Measurements from ENCODE around the gene WDR37.
A peak's percentile ranks its signal among the peaks of the same experiment; 100 is the strongest.

Gene WDR37

DNA sequence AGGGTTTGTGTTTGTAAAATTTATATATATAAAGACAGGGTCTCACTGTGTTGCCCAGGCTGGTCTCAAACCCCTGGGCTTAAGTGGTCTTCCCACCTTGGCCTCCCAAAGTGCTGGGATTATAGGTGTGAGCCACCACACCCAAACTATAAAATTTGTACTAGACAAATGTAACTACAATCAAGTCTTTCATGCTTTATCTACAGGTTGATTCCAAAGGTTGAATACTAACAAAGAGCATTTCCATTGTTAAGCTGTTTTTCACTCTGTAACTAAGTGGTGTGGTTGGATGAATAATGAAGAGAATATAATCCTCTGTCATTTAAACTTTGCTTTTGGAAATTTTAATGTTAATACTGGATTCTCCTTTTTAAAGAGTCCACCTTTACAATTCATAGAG is 22.5 kb downstream of the WDR37 start:
- DNase-seq = no peak

DNA sequence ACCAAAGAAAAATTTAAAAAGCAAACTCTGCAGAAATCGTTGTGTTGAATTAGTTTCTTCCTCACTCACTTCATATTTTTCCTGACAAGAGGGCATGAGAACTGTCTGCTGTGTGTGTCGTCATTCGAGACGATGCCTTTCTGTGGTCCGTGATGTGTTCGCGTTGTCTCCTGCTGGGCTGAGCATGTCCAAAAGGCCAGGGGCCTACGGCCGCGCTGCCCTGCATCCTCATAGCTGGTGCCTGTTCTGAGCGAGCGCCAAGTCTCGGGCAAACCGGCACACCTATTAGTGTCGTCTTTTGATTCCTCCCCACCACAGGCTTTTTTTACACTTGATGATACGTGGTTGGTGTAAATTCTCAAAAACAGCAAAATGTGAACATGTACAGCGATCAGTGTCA is 27.4 kb downstream of the WDR37 start:
- no peak for DNase-seq

DNA sequence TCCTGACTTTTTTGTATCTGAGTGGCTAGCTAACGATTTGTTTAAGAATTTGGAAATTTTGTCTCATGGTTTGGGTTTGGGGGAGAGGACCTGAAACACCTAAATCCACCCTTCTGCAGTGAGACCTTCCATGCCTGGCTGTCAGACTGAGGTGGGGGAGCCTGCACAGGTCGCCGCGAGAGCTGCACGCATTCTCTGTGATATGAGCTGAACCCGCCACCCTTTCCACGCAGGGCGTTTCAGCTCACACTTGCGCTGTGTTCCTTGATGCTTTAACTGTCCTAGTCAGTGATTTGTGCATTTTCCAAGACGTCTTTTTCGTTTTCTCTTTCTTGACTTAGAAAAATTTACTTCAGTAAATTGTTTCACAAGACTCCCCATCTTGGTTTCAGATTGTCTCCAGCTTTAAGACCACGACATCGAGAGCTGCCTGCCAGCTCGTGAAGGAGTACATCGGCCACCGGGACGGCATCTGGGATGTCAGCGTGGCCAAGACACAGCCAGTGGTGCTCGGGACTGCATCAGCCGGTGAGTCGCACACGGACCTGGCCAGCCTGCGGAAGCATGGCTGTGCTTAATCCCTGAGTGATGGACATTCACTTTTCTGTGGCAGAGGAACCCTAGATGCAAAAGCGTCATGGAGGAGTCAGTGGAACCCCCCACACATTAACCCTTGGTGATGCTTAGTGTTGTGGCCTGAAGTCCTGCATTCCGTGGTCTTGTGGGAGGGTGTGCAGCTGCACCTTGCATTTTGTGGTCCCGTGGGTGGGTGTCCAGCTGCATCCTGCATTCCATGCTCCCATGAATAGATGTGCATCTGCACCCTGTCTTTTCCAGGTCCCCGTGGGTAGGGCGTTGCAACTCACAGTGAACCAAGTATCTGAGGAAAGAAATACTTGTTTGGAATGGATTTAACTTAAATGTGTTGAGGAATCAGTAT is 28.1 kb downstream of the WDR37 start:
- no peak for DNase-seq

DNA sequence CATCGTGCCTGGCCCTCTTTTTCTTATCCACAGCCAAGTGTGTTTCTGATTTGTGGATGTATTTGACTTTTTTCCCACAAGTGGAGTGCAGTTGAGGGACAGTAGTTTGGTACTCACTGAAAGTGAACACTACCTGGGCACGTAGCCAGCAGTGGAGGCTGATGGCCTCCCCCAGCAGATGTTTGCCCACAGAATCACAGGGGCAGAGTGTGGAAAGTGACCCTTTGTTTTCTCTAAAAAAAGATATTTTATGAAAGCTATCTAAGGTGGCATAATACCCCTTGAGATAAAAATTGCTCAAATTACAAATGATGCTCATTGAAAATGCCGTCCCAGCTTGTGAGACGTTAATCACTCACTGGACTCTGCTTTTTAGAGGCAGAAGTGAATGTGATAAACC is 29.1 kb downstream of the WDR37 start:
- no peak for DNase-seq

DNA sequence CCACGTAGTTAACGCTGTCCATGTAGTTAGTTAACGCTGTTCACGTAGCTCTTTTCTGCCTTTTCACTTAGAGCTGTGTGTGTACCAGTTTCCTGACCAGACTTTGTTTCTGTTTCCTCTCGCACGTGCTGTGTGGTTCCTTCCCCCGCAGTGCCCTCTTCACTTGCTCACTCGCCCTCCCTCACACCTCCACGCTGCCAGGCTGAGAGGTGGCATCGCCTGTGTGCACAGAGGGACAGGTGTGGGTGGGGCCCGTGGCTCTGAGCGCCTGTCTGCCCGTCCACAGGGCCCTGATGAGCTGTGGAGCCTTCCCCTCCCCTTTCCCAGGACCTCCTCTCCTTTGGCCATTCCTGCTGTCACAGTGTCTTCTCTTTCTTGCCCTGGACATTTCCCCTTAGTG is 30.6 kb downstream of the WDR37 start:
- no peak for DNase-seq

DNA sequence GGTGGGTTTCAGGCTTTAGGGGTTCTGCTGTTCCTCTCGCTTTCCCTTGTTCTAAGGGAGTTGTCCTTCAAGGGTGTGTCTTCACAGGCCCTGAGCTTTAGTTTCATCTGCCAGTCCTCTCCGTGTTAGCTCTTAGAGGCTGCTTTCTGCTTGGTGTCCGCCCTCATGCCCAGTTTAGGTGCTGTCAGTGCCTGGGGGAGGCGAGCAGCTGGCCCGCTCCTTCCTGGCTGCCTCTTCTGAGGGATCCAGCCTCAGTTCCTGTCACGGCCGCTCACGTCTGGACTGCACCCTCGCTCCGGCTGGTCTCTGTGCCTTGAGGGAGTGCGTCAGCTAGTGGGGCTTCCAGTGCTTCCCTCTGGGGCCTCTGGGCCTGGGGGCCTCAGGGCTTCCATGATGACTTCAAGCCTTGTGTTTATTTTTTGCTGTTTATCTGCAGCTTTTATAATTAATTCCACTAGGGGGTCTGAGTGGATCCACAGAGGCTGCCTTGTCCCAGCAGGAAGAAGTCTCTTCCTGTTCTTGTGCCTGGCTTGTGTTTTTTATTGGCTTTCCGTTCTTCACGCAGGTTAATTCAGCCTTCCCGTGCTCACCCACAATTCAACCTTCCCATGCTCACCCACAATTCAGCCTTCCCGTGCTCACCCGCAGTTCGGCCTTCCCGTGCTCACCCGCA is 33.0 kb downstream of the WDR37 start:
- no peak for DNase-seq

DNA sequence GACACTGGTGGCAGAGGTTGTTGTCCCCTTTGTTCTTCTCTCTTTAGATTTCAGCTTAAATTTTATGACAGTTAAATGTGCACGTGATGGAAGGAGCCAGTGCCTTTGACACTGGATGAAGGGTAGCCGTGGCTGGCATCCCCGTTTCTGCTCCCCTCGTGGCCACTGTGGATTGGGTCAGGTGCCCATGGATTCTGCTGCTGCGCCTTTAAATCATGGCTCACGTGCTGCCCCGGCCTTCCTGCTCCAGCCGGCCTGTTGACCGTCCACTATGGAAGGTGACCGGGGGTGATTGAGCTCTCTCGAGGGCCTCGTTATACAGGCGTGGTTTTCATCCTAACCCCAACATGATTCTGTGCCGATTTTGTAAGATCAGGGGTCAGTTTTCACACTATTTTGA is 34.5 kb downstream of the WDR37 start:
- DNase-seq = no peak

DNA sequence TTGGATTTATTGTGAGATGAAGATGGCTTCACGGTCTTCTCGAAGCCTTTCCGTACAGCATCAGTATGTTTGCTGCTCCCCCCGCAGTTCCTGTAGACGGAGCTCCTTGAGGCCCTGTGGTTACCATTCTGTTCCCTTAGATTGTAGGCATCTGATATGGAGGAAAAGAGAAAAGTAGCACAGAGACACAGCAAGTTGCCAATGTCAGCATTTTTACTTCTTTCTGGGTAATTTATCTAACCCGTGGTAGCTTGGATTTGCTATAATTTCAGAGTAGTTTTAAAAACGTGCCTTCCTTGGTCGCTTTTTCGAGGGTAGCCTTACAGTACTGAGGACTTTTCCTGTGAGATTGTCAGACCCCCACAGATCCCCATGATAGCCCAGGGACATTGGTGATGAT is 37.5 kb downstream of the WDR37 start:
- no peak for DNase-seq

DNA sequence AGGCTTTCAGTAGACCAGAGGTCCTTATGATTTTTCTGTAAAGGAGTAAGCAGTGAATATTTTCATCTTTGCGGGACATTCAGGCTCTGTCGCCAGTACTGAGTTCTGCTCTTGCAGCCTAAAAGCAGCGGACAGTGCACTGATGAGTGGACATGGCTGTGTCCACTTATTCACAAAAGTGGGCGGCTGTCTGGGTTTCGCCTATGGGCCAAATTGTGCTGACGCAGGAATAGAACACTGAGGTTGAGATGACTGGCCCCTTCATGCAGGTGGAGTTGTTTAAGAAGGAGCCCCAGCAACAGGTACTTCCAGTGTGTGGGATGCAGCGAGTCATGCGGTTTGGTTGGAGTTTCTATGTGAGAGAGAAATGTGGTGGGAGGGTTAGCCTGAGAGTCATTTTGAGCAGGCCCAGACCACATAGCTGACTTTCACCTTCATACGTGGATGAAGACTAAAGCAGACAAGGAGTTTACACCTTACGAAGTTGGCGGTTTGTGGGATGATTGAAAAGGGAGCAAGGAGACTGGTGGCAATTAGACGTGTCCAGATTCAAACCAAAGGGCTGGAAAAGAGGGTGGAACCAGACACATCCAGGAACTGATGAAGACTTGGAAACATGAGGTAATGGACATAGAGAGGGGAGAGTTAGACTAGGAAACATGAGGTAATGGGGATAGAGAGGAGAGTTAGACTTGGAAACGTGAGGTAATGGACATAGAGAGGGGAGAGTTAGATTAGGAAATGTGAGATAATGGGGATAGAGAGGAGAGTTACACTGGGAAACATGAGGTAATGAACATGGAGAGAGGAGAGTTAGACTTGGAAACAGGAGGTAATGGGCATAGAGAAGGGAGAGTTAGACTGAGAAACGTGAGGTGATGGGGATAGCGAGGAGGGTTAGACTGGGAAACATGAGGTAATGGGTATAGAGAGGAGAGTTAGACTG is 38.2 kb downstream of the WDR37 start:
- DNase-seq = no peak

DNA sequence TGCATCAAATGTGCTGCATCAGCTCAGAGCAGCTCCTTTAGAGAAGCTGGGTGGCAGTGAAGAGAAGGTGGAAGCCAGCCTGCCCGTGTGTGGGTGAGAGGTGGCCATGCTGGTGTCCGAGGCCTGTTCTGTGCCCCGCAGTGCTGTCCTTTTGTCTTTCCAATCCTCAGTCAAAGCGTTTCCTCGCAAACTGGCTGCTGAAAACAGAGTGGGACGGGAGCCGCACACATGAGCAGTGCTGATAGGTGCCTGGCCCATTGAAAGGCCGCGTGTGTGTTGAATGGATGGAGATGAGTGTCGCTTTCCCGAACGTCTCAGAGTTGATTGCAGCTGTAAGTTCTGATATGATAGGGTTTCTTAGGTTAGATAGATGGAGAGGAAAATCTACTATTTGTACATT is 39.3 kb downstream of the WDR37 start:
- DNase-seq = no peak

DNA sequence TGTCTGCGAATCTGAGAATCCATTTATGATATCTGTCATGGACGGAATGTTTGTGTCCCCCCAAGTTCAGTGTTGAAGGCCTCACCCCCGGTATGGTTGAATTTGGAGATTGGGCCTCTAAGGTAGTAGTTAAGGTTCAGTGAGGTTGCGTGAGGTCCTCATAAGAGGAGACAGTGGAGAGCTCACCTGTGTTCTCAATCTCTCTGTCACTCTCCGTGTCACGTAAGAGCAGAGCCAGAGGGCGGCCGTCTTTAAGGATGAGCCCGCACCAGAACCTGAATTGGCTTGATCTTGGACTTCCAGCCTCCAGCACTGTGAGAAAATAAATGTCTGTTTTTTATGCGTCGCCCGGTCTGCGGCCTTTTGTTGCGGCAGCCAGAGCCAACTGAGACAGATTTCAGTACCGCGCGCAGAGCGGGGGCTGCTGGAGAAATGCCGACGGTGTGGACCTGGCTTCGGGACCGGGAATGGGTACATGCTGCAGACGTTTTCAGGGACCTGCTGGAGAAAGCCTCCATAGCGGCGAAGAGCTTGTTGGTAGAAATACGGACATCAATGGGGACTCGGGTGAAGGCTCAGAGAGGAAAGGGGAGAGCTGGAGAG is 40.2 kb downstream of the WDR37 start:
- DNase-seq = no peak

DNA sequence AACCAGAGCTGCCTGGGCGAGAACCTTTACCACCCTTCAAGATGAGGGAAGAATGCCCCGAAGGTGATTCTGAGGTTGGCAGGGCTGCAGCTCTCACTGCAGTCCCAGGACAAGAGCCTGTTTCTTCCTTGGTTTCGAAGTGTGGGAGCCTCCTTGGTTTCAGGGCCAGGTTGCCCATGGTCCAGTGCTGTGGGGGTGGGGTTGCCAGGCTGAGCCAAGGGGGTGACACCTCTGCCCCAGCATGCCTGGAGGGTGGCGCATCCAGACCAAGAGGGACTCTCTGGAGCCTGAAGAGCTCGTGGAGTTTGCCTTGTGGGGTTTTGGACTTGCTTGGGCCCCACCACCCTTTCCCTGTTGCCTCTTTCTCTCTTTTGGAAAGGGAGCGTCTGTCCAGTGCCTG is 41.3 kb downstream of the WDR37 start:
- no peak for DNase-seq

DNA sequence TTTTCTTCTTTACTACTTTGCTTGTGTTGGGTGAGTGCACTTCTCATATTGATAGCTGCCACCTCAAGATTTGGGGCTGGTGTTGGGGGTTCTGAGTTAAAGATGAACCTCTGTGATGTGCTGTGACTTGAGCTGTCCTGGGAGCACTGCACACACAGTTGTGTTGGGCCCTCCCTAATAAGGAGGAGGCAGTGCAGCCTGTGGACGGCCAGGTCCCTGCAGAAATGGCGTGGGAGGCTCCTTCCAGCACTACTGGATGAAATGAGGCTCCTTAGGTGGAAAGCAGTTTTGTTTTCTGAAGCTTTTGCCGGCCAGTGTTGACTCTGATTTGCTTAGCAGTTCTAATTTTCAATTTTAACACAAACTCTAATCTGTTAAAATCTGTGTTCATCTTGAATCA is 44.0 kb downstream of the WDR37 start:
- DNase-seq = no peak

DNA sequence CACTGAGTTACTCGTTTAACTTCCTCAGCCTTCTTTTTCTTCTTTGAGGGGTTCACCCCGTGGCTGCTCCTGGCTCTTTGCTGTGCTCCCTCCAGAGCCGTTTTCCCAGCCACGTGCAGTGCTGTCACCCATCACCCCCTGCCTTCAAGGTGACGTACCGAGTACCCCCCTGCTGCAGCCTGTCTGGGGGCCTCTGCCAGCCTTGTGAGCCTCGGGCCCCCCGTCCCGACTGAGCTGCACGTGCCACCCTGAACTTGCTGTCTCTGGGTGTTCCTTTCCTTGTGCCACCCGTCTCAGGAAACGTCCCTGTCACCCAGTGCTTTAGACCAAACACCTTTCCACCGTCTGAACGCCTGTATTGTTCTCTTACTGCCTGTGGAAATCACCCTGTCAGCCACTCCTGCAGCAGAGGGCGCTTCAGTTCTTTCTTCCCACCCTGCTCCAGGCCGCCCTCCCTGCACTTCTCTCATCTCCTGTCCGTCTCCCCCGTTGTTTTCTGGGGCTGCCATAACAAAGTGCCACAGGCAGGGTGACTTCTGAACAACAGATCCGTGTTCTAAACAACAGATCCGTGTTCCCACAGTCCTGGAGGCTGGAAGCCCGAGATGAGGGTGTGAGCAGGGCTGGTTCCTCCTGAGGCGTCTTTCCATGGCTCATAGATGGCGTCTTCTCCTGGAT is 44.6 kb downstream of the WDR37 start:
- DNase-seq = peak; percentile 4

DNA sequence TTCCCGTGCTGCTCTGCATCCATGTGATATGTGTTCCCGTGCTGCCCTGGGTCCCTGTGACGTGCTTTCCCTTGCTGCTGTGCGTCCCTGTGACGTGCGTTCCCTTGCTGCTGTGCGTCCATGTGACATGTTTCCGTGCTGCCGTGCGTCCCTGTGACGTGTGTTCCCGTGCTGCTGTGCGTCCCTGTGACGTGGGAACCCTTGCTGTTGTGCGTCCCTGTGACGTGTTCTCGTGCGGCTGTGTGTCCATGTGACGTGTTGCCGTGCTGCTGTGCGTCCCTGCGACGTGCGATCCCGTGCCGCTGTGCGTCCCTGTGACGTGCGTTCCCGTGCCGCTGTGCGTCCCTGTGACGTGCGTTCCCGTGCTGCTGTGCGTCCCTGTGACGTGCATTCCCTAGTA is 45.8 kb downstream of the WDR37 start:
- DNase-seq = no peak

DNA sequence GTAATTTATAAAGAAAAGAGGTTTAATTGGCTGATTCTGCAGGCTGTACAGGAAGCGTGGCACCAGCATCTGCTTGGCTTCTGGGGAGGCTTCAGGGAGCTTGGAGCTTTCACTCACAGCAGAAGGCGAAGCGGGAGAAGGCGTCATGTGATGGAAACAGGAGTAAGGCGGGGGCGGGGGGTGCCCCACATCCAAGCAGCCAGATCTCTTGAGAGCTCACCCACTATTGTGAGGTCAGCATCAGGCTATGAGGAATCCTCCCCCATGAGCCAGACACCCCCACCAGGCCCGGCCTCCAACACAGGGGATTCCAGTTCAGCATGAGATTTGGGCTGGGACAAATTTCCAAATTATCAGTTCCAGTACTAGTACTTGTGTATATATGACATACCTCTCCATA is 46.2 kb downstream of the WDR37 start:
- DNase-seq = no peak

DNA sequence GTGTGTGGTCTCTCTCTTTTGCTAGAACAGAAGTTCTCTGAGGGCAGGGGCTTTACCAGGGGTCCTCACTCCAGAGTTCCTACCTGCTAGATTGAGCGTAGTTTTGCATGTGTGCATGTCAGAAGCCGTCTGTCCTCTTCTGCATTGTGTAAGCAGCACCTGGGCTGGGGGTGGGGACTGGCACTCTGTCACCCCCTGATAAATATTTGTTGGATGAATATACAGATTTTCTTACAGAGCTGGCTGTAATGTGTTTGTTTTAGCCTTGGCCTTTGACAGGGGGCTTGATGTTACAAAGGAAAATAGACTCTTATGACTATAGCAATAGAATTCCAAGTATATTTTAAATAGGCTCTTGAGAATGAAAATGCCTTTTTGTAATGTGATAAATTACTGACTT is 46.6 kb downstream of the WDR37 start:
- DNase-seq = no peak

DNA sequence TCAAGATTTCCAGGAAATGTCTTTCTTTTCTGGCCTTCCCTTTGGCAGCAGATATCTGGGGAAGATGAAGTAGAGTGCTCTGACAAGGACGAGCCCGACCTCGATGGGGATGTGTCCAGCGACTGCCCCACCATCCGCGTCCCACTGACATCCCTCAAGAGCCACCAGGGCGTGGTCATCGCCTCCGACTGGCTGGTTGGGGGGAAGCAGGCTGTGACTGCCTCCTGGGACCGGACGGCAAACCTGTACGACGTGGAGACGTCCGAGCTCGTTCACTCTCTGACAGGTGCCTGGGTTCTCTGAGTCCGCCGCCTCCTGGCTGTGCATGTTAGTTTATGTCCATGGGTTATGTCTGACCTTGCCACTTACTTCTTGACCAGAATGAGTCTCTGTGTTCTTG is 47.4 kb downstream of the WDR37 start:
- DNase-seq = no peak

DNA sequence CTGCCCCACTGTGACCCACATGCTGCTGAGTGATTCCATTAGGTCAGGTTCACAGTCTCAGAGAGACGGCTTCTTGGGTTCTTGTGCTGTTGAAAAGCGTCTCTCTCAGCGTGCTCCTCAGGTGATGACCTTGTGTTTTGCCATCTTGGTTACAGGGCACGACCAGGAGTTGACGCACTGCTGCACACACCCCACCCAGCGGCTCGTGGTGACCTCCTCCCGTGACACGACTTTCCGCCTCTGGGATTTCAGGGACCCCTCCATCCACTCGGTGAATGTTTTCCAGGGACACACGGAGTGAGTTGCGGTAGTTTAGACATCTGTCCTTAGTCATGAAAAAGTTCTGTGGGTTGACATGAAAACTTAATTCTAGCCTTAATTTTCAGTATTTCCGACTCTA is 48.8 kb downstream of the WDR37 start:
- no peak for DNase-seq

DNA sequence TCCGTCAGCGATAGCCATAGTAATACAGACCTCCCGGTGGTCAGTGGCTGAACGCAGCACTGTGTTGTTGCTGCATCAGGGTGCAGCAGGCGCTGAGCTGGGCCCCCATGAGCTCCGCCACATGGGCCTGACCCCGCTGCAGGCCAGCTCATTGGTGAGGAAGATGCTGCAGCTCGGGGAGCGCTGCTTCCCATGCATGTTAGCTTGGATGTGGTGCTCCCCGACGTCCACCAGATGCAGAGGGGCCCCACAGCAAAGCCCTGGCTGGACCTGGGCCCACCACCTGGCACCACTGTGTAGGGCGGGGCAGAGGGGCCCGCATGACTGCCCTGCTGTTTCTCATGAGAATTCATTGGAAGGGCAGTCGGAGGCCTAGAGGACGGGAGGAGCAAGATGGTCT is 50.8 kb downstream of the WDR37 start:
- no peak for DNase-seq

DNA sequence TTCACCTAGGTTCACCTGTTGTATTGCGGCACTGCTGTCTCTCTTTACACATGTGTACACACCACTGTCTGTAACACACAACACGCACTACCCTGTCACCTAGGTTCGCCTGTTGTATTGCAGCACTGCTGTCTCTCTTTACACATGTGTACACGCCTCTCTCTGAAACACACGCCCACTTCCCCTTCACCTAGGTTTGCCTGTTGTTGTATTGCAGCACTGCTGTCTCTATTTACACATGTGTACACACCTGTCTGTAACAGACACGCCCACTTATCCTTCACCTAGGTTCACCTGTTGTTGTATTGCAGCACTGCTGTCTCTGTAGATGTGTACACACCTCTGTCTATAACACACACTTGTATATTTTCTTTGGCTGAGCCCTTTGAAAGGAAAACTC is 51.5 kb downstream of the WDR37 start:
- no peak for DNase-seq

Measured in NCI-H82 (cell line).